Endodermal cell (in vitro differentiated cells): ENCODE data around the gene POC1A. TPM values are rescaled to one million over a fixed set of nuclear protein-coding genes. Genes with fewer than 3 reads are reported as not detected.

Source experiments
- DNase-seq: peaks from one replicate; pipeline ENCODE4 v3.0.0-alpha.2; 2017
- H3K27ac ChIP-seq: 2 replicates; pipeline ENCODE4 v1.5.1; 2013; ENCODE audit warnings: mild to moderate bottlenecking, low read depth, low read length, moderate library complexity
- H3K27me3 ChIP-seq: 2 replicates; pipeline ENCODE4 v1.6.1; 2013; ENCODE audit warnings: mild to moderate bottlenecking, low read length, moderate library complexity; ENCODE audit not compliant: insufficient read depth, control insufficient read depth, poor library complexity, severe bottlenecking
- H3K36me3 ChIP-seq: 2 replicates; pipeline ENCODE4 v1.7.0; 2013; ENCODE audit warnings: mild to moderate bottlenecking, low read length, moderate library complexity; ENCODE audit not compliant: control insufficient read depth, insufficient read depth
- H3K4me1 ChIP-seq: one replicate; pipeline ENCODE4 v1.7.0; 2013; ENCODE audit warnings: low read length; ENCODE audit not compliant: control insufficient read depth, insufficient read depth
- H3K4me3 ChIP-seq: 2 replicates; pipeline ENCODE4 v1.5.1; 2013; ENCODE audit warnings: mild to moderate bottlenecking, low read length, moderate library complexity
- H3K9ac ChIP-seq: 2 replicates; pipeline ENCODE4 v1.6.1; 2013; ENCODE audit warnings: mild to moderate bottlenecking, low read length, moderate library complexity; ENCODE audit not compliant: poor library complexity, severe bottlenecking; ENCODE audit errors: extremely low read depth
- H3K9me3 ChIP-seq: 2 replicates; pipeline ENCODE4 v1.6.1; 2013; ENCODE audit warnings: mild to moderate bottlenecking, low read length, moderate library complexity; ENCODE audit not compliant: control insufficient read depth
- H3K27ac Mint-ChIP-seq: 2 replicates; pipeline ENCODE4 v1.8.0; 2020; ENCODE audit warnings: mixed read lengths
- H3K27me3 Mint-ChIP-seq: 2 replicates; pipeline ENCODE4 v1.8.0; 2021; ENCODE audit warnings: mild to moderate bottlenecking, mixed read lengths; ENCODE audit not compliant: insufficient read depth
- H3K36me3 Mint-ChIP-seq: 2 replicates; pipeline ENCODE4 v1.8.0; 2020; ENCODE audit warnings: low read depth, mixed read lengths
- H3K4me1 Mint-ChIP-seq: 2 replicates; pipeline ENCODE4 v1.8.0; 2020; ENCODE audit warnings: mixed read lengths
- H3K4me3 Mint-ChIP-seq: 2 replicates; pipeline ENCODE4 v1.8.0; 2020; ENCODE audit warnings: mild to moderate bottlenecking, moderate library complexity, mixed read lengths
- H3K9me3 Mint-ChIP-seq: 2 replicates; pipeline ENCODE4 v1.8.0; 2020; ENCODE audit warnings: mild to moderate bottlenecking, mixed read lengths
- CTCF ChIP-seq: fragments of 200-600 bp; sonication (generic); conservative IDR thresholded peaks from 2 replicates; pipeline ENCODE4 v1.5.0; 2021; ENCODE audit warnings: antibody characterized with exemption, mild to moderate bottlenecking
- WGBS, 2 experiments: methylation state at CpG; one replicate each; pipeline versions ENCODE4 v1.1.5 to v1.1.7; 2013; ENCODE audit warnings: missing lambda C conversion rate in 2 of 2, mixed read lengths in 1 of 2; ENCODE audit not compliant: insufficient coverage in 1 of 2, insufficient read length in 1 of 2; 5-methylcytosine and 5-hydroxymethylcytosine counted together
- total RNA-seq, 2 donors: library from RNA; stranded (reverse); fragmentation: NEBNext Ultra II Directional in 1 of 2; extraction: Animal tissue kit (Norgen Biotek cat#: 25700) in 1 of 2; gene quantifications; 2 replicates in 1 of 2; 3 replicates in 1 of 2; pipeline ENCODE4 v1.2.1, GENCODE V29; 2021

Gene POC1A
- total RNA-seq, 2 donors from 2014 or later = 19.7 to 24.0 TPM

- no peak overlapping the region for H3K9ac ChIP-seq
- H3K27me3 ChIP-seq = no peaks in the 10 kb centered on the region
- no peak overlapping the region for H3K4me3 Mint-ChIP-seq
- H3K27ac Mint-ChIP-seq = peak overlapping the region; percentile 41
- H3K9me3 ChIP-seq = no peaks in the 10 kb centered on the region
- H3K4me1 Mint-ChIP-seq = no peaks in the 10 kb centered on the region
- H3K9me3 Mint-ChIP-seq = no peaks in the 10 kb centered on the region
- H3K27me3 Mint-ChIP-seq = peaks cover 2% of the 10 kb centered on the region
- H3K4me3 ChIP-seq = no peak overlapping the region
- no peak overlapping the region for H3K27ac ChIP-seq
- H3K36me3 Mint-ChIP-seq = no peaks in the 10 kb centered on the region
- no peaks in the 10 kb centered on the region for H3K4me1 ChIP-seq
- H3K36me3 ChIP-seq = no peaks in the 10 kb centered on the region
- no peak for TF ChIP-seq CTCF
- 94 to 100% methylated on average over 3 to 4 of the region's 4 CpGs for WGBS, 2 experiments
- DNase-seq = no peak
These were observed 84.4 kb downstream of the POC1A start for GRCh38 chr3:52069855-52070254.

- Histone ChIP-seq H3K9me3 (no peaks in the 10 kb centered on the region), H3K27me3 (no peaks in the 10 kb centered on the region), H3K4me1 (no peaks in the 10 kb centered on the region), H3K9ac (no peak overlapping the region), H3K4me3 (no peak overlapping the region), H3K27ac (no peak overlapping the region), H3K36me3 (no peaks in the 10 kb centered on the region)
- DNase-seq = no peak
- Mint-ChIP-seq H3K27ac (no peak overlapping the region), H3K4me1 (no peaks in the 10 kb centered on the region), H3K27me3 (peaks cover 3% of the 10 kb centered on the region), H3K36me3 (no peaks in the 10 kb centered on the region), H3K4me3 (no peak overlapping the region), H3K9me3 (no peaks in the 10 kb centered on the region)
- WGBS, 2 experiments = 86 to 95% methylated on average over 2 to 5 of the region's 5 CpGs
- no peak for TF ChIP-seq CTCF
These were observed 85.1 kb downstream of the POC1A start for GRCh38 chr3:52069135-52069534.

- DNase-seq = no peak
- H3K9me3 Mint-ChIP-seq = no peaks in the 10 kb centered on the region
- no peak overlapping the region for H3K4me3 Mint-ChIP-seq
- no peaks in the 10 kb centered on the region for H3K36me3 ChIP-seq
- no peaks in the 10 kb centered on the region for H3K4me1 Mint-ChIP-seq
- H3K4me3 ChIP-seq = no peak overlapping the region
- peaks cover 3% of the 10 kb centered on the region for H3K27me3 Mint-ChIP-seq
- no peaks in the 10 kb centered on the region for H3K36me3 Mint-ChIP-seq
- no peak overlapping the region for H3K27ac ChIP-seq
- no peaks in the 10 kb centered on the region for H3K9me3 ChIP-seq
- H3K9ac ChIP-seq = no peak overlapping the region
- no peaks in the 10 kb centered on the region for H3K27me3 ChIP-seq
- TF ChIP-seq CTCF = no peak
- no peaks in the 10 kb centered on the region for H3K4me1 ChIP-seq
- H3K27ac Mint-ChIP-seq = no peak overlapping the region
- 93 to 94% methylated on average over 11 to 12 of the region's 12 CpGs for WGBS, 2 experiments
These were observed 85.5 kb downstream of the POC1A start for GRCh38 chr3:52068730-52069129.
